GOT3 (cell line): ENCODE measurements around the gene PDIA5.

Experiments used
- DNase-seq: peaks from one replicate; lab custom pipeline; 2025; ENCODE audit warnings: mixed read lengths; lab: John Stamatoyannopoulos, UW

Gene PDIA5

GRCh38 chr3:123119388-123119787 lies 52.6 kb downstream of the PDIA5 start:
- DNase-seq, result no peak

- DNase-seq, result no peak
Observed at GRCh38 chr3:123119802-123120201, 53.0 kb downstream of the PDIA5 start.

- no peak for DNase-seq
Observed at GRCh38 chr3:123120573-123120972, 53.7 kb downstream of the PDIA5 start.

DNA sequence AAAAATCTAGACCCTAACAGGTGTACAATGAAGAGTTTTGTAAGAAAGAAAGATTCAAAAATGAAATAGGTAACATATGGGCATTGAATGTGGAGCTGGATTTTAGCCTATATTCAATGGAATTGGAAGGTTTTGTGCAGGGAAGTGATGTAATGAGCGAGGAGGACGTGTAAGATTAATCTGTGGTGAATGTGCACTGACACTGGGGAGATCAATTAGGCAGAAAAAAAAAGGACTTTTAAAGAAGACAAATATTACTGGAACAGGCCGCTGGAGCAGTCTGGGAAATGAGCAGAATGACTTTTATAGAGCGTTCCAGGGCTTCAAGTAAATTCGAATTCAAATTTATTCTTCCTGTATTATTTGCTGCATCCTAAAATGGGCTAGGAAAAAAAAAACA lies 55.2 kb downstream of the PDIA5 start:
- no peak for DNase-seq

GRCh38 chr3:123122525-123123315 lies 55.9 kb downstream of the PDIA5 start:
- DNase-seq, result no peak

DNA sequence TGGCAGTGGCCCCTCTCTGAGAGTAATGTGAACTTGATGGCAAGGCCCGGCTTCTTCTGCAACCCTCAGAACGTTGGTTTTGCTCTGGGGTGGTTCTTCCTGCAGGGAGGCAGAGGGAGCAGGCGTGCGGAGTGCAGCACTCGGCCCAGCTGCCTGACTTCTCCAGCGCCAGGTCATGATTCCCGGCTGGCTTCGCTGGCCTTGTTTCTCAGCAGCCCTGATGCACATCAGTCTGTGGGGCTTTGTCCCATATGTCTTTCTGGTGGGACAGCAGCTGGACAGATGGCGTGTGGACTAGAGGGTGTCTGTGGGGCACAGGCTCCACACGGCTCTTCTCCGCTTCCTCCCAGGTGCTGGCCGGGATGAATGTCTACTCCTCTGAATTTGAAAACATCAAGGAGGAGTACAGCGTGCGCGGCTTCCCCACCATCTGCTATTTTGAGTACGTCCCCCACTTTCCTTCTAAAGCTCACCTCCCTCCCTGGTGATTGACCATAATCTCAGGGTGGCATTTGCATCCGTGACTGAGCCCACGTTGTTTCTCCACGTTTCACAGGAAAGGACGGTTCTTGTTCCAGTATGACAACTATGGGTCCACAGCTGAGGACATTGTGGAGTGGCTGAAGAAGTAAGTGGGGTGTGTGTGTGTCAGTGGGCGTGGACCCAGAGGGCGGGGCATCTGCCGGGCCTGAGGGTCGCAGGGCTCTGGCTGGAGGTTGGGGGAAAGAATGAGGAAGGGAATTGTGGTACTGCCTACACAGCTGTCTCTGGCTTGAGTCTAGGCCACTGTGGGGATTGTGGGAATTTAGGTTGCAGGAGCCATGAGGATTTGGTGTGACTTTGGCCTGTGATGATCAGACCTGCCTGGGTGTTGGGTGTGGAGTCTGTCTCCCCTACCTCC lies 57.1 kb downstream of the PDIA5 start:
- DNase-seq, result no peak

- DNase-seq, result no peak
Observed at GRCh38 chr3:123124971-123125370, 58.1 kb downstream of the PDIA5 start.

DNA sequence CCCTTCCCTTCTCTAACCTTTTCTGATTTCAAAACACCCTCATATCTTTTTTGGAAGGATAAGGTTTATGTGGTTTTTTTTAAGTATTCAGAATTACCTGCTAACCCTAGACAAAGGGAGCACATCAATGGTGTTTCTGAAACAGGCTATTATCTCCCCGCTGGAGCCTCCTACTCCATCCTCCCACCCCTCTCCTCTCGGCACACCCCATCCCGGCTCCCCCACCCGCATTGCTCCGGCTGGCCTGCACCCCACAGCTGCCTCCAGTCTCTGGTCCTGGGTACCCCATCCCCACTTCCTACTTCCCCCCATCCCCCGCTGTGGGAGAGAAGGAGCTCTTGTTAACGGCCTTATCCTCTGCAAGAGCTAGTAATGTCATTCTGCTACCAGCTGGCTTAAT lies 59.2 kb downstream of the PDIA5 start:
- DNase-seq, result no peak

- no peak for DNase-seq
Observed at GRCh38 chr3:123126653-123127052, 59.8 kb downstream of the PDIA5 start.

DNA sequence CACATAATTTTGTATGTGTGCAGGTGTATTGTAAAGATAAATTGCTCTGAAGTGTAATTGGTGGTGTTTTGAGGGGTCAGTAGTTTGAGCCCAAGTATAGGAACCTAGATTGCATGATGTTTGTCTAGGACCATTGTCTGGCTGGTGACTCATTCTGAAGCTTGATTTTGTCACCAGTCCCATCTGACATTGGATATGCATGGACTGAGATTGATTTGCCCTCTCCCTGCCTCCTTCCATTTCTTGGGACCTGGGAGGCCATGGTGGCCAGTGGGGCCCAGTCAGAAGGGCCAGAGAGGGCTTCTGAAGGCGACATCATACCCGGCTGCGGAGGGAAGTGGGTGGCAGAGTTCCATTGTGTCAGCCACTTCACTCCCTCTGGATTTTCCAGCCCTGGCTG lies 62.3 kb downstream of the PDIA5 start:
- DNase-seq, result no peak

DNA sequence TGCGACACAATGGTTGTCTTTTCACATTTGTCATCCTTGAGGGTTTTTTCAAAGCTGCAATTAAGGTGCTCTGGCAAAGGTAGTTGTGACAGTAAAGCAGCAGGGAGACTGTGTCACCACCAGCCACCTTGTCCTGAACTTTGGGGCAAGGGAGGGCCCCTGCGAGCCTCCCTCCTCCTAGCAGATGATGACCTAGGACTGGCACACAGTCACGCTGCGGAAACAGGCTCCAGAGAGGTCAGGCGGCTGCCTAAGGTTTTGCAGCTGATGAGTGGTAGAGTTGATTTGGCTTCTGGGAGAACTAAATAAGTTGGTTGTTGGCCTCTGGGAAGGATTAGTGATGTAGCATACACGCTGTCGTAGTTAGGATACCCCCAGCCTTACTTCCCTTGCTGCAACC lies 62.7 kb downstream of the PDIA5 start:
- DNase-seq, result no peak

GRCh38 chr3:123130079-123130750 lies 63.4 kb downstream of the PDIA5 start:
- no peak for DNase-seq

DNA sequence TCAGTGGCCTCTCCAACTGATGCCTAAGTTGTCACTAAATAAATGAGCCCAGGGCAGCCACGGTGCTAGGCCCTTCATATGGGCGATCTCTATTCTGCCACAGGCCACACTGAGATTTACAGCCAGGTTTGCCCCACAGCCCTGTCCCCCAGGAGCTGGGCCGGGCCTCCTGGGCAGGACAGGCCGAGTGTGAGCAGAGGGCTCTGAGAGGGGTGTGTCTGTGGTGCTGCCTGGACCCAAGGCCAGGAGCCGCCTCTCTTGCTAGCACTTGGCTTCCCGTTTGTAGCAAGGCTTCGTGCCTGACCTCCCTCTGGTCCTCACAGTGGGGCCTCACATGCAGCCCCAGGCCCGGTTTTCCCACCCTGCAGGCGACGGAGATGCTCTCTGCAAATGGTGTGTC lies 67.8 kb downstream of the PDIA5 start:
- DNase-seq, result no peak

GRCh38 chr3:123137001-123137400 lies 70.2 kb downstream of the PDIA5 start:
- DNase-seq, result no peak

- no peak for DNase-seq
Observed at GRCh38 chr3:123138839-123139444, 72.1 kb downstream of the PDIA5 start.

GRCh38 chr3:123139522-123139921 lies 72.7 kb downstream of the PDIA5 start:
- no peak for DNase-seq

- DNase-seq, result no peak
Observed at GRCh38 chr3:123140550-123140949, 73.7 kb downstream of the PDIA5 start.

GRCh38 chr3:123141276-123141675 lies 74.5 kb downstream of the PDIA5 start:
- DNase-seq, result no peak

DNA sequence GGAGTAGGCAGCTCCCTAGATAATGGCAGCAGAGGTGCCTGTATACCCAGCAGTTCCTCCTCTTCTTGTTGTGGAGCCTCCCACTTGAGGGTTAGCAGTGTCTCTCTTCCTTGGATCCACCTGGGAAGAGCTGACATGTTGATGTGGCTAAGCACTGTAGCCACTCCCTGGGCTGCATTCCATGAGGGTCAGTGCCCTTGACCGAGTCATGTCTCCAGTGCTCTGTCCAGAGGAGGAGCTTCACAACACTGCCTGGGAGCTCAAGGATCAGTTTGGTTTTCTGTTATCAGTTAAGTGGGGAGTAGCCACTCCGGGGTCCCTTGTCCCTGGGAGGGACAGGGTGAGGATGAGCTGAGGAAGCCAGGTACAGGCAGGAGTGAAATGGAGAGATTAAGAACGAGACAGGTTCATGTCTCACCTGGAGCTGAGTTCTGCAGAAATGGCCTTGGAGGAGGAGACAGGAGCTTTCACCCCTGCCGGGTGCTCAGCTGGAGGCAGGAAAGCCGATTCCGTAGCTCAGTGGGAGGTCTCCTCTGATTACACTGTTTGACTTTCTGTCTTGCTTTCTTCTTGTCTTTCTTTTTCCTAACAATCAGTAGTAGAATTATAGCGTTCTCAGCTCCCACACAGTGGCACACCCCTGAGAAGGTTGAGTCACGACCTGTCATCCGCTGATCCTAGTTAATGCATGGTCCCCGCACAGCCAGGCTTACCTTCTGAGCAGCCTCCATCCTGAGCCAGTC lies 77.0 kb downstream of the PDIA5 start:
- no peak for DNase-seq

DNA sequence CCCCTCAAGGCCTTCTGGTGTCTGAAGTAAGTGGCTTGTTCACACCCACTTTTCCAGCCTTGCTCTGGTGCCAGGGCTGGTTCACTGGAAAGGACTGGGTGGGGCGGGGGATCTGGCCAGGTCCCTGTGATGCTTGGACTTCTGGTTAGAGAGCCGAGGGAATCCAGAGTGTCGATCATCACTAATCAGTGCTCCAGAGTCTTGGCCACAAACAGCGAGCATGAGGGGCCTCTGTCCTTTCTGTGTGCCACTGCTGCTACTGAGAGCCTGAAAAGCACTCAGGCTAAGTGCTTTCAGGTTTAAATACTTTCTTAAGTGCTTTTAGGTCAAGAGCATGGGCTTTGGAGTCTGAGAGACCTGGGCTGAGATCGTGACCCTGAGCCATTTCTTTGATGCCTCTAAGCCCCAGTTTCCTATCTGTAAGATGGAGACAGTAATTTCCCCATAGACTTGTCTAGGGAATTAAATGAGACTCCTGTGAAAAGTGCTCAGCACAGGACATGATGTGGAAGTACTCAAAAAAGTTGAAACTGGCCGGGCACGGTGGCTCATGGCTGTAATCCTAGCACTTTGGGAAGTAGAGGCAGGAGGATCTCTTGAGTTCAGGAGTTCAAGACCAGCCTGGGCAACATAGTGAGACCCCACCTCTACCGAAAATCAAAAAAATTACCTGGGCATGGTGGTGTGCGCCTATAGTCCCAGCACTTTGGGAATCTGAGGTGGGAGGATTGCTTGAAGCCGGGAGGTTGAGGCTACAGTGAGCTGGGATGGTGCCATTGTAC lies 81.1 kb downstream of the PDIA5 start:
- DNase-seq, result no peak

- DNase-seq, result no peak
Observed at GRCh38 chr3:123148772-123149171, 81.9 kb downstream of the PDIA5 start.
